HG02610 (cell line): ENCODE measurements around the gene HOXC9.

Experiments
- ATAC-seq: cut with Tn5 transposase; IDR thresholded peaks from one replicate; pipeline ENCODE4 v1.9.1; 2021; ENCODE audit warnings: mild to moderate bottlenecking, moderate library complexity; ENCODE audit not compliant: unreplicated experiment

HOXC9 gene

DNA sequence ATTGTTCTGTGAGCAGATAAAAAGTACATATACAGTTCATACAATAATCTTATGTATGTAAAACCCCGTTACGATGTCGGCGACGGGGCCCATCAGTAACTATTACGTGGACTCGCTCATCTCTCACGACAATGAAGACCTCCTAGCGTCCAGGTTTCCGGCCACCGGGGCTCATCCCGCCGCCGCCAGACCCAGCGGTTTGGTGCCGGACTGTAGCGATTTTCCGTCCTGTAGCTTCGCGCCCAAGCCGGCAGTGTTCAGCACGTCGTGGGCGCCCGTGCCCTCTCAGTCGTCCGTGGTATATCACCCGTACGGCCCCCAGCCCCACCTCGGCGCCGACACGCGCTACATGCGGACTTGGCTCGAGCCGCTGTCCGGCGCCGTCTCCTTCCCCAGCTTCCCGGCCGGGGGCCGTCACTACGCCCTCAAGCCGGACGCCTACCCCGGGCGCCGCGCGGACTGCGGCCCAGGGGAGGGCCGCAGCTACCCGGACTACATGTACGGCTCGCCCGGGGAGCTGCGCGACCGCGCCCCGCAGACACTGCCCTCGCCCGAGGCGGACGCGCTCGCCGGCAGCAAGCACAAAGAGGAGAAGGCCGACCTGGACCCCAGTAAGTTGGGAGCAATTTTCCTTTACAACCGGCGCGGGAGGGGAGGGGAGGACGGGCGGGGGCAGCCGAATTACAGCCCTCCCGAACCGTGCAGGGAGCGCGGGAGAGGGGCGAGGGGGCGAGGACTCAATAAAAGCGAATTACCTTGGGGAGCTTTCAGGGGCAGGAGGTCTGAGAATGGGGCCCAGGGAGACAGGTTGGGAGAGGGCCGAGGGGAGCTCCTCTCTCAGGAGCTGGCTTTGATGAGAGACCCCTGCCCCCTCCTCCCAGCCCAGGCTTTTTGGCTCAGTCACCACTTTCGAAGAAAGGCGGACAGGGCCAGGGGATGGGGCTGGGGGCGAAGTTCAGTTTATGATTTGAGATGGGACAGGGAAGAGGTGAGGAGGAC, at the start of gene HOXC9:
Gene HOXC9 (plus strand): TSS at position 46 of the 999 bp plus-strand sequence. CDS start 28 bp downstream, at position 74.
- no peak for ATAC-seq

DNA sequence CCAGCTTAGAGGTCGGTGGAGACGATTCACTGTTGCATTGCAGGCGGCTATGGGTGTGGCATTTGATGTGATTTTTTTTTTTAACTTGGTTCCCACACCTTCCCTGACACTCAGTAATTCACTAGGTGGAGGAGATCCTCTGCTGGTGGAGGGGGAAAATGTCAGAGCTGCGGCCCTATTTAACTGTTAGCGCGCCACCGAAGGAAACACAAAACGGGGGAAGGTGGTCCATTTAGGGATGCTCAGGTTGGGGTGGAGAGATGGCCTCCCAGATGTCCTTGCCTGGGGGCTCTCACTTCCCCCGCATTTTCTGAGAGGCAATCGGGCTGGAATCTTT, 49.6 kb upstream of the HOXC9 start:
- ATAC-seq, result no peak

DNA sequence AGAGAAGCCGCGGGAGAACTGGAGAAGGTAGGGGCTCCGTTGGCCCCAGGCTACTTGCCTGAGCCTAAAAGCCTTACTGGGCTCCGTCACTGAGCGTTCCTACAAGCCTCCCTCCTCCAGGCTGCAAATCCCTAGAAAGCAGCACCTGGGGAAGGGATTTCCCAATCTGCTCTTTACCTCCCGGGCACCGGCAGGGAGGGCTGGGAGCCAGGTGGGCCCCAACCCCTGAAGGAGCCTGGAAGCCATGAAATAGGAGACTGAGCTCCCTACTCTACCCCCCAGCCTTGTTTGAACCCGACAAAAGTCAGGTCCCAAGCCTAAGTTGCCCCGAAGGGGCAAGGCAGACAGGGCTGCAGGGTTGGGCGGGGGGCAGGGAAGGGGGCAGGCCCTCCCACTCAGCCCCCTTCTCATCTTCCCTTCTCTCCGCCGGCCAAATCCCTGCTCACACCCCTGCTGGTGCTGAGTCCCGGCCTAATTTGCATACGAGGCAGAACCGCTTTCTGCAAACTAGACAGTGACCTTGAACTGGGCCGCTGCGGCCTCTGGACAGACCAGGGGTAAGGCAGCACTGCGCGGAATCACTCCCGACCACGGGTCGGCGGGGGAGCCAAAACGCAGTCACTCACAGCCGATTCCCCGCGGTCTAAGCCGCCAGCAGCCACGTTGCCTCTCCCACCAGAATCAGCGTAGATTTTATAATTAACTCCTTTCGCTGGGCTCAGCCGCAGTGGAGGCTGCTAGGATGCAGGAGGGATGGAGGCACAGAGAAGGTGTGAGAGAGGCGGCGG, 49.0 kb upstream of the HOXC9 start:
- no peak for ATAC-seq

DNA sequence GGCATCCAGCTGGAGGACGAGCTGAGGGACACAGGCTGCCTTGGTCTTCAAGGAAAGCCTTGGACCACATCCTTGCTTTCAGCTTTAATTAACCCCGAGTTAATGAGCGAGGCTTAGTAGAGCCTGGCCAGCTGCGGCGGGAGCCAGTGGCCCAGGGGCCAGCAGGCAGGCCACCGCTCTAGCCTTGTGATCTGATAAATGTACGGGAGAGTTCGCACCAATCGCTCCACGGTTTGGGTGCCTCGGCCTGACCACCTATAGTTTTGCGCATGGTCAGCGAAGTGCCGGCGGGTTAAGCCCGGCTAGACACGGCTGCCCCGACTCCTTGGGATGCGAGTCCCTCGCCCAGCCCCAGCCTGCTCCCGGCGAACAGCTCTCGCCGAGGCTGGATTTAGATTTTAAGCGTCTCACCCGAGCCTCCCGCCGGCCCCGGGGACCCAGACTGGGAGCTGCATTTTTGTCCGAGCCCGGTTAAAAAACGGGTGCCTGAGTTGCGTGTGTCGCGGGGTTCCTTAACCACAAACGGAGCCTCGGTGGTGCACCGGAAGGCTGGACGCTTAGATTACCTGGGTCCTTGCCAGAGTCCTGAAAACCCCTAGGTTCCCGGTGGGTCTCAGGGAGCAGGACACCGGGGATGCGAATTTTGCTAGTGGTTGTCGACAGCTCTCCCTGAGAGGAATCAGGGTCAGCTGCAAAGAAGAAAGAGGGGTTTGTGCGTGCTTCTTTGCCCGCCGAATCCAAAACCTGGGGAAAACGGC, 48.2 kb upstream of the HOXC9 start:
- ATAC-seq, result no peak

DNA sequence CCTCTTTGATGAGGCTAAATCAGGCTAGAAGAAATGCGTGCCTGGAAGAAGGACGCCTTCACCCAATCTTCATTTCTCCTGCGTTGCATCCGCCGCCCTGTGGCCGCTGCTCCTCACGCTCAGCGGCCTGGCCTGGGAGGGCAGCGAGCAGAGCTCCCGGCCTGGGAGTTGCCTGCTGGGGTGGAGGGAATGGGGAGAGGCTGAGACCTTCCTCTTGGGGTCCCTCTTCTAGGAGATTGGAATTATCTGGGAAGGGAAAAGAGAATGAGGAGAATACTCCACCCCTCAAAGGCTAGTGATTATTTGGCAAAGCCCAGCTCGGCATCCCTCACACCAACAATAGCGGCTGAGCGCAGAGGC, 47.6 kb upstream of the HOXC9 start:
- ATAC-seq, result no peak

DNA sequence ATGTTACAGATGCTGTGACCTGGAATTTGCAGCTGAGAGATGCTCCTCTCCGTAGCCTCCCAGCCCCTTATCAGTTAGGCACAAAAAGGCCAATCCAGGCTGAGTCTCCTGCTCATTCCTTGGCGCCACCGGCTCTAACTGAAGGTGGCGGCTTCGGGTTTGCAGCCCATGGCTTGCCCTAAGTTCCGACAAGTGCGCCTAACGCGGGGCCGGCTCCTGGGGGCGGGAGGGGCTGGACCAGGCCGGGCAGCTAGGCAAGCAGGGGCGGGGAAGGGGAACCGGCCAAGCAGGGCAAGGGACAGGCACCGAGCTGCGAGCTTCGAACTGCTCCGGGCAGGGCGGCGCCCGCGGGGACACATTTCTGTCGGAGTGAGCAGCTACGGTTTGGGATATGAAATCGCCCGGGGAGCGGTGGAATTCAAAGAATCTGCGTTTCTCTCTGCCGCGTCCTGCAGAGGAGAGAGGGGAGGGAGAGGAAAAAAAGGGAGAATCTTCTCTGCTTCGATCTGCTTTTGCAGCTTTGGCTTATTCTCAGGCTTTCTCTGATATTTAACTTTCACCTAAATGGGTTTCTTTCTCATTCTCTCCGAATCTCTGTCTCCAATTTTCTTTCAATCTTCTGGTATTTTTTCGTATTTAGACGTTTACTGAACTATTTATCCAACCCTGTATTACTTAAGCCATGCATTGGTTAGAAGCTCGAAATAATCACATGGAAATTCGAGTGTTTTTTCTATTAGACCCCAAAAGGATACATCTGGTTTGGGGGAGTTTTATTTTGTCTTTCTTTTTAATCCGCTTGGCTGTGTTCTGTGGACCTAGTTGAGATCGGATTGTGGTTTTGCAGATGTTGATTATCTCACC, 46.9 kb upstream of the HOXC9 start:
- no peak for ATAC-seq

DNA sequence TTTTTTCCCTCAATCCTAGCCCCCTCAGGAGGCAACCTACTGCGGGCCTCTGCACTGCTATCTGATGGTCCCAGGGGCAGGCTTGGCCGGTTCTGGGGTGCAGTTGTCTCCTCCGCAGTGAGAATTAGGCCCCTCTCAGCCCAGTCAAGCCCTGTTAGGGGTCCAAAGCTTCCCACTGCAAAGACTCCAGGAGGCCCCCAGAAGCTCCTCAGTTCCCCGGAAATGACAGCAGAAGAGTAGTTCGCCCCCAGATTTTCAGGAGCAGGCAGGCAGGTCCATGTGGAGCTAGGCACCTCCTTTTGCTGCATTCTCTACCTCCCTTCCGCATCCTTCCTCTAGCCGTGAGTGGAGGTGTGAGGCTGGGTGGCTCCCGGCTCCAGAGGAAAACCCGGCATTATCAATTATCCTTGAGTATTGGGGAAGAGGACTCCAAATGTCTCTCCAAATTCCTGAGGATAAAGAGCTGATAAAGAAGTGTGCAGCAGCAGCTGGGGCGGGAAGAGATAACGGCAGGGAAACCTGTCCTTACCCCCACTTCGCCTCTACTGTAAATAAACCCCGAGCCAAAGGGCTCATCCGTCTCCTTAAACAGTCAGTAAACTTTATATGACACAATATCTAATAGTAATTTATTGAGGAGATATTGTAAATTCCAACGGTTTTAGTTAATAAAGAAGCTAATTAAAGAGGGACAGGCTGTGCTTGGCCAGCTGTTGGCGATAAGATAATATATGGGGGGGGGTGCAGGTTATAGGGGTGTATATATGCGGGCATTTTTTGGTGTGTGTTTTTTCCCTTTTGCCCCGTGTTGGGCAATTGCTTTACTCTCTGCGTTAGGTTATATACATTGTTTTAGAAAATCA, 45.9 kb upstream of the HOXC9 start:
- no peak for ATAC-seq

DNA sequence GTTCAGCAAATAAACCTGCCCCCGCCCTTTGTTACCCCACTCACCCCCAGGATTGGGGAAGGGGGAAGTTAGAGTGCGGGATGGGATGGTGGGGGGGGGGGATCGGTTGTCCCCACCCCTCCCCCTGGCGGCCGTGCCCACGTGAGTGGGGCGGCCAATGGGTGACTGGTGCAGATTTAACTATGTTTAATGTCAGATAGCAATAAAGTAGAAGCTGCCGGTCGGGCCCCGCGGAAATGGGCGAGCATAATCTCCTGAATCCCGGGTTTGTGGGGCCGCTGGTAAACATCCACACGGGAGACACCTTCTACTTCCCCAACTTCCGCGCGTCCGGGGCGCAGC, 45.3 kb upstream of the HOXC9 start, which contains the start of gene HOXC12:
Gene HOXC12 (plus strand): TSS at position 210 of the 342 bp plus-strand sequence. CDS start 27 bp downstream, at position 237.
- no peak for ATAC-seq

DNA sequence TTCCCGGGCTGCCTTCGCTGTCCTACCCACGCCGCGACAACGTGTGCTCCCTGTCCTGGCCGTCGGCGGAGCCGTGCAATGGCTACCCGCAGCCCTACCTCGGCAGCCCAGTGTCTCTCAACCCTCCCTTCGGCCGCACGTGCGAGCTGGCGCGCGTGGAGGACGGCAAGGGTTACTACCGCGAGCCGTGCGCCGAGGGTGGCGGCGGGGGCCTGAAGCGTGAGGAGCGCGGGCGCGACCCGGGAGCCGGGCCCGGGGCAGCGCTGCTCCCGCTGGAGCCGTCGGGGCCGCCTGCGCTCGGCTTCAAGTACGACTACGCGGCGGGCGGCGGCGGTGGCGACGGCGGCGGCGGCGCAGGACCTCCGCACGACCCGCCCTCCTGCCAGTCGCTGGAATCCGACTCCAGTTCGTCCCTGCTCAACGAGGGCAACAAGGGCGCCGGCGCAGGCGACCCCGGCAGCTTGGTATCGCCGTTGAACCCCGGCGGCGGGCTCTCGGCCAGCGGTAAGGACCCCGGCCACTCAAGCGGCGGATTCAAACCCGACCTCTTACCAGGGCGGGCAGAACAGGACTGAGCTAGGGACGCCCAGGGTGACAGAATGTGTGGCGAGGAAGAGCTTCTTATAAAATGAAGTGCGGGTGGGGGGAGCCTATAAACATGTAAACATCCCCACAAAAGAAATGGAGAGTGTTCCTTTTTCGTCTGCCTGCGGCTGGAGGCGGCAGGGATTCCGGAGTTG, 44.8 kb upstream of the HOXC9 start:
- no peak for ATAC-seq

DNA sequence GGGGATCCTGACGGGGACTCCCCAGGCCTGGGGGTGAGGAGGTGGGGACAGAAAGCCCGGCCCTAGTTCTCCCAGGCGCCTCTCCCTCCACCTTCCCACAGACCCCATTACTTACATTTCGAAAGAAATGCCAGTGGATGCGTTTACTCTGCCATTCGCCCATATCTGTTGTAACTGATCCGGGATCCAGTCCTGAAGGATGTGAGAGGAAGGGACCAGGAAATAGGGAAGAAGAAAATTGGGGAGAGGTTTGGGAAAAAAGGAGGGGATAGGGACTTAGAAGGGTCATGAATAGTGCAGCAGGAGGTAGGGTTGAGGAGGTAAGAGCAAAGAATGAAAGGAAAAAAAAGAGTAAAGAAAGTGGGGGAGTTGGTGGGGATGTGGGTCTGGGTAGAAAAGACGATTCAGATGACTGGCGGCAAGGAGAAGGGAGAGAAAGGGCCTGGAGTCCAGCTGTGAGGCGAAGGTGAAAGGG, 44.1 kb upstream of the HOXC9 start:
- ATAC-seq, result no peak

DNA sequence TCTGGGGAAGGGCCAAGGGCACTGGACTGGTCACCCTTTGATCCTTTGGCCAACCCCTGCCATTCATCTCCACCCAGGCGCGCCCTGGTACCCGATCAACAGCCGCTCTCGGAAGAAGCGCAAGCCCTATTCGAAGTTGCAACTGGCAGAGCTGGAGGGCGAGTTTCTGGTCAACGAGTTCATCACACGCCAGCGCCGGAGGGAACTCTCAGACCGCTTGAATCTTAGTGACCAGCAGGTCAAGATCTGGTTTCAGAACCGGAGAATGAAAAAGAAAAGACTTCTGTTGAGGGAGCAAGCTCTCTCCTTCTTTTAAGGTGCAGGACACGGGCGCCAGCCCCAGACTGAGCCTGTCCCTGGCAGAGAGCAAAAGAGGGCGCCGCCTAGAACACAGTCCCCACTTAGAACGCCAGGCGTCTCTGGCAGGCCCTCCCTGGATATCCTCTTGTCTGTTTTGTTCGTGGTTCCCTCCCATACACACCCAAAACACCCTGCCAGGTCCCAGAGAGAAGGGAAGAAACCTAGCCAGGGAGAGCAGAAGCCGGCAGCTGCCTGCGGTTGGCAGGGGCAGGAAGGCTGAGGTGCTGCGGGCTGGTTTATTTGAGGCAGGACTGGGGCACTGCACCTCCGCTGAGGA, 43.6 kb upstream of the HOXC9 start:
- no peak for ATAC-seq

DNA sequence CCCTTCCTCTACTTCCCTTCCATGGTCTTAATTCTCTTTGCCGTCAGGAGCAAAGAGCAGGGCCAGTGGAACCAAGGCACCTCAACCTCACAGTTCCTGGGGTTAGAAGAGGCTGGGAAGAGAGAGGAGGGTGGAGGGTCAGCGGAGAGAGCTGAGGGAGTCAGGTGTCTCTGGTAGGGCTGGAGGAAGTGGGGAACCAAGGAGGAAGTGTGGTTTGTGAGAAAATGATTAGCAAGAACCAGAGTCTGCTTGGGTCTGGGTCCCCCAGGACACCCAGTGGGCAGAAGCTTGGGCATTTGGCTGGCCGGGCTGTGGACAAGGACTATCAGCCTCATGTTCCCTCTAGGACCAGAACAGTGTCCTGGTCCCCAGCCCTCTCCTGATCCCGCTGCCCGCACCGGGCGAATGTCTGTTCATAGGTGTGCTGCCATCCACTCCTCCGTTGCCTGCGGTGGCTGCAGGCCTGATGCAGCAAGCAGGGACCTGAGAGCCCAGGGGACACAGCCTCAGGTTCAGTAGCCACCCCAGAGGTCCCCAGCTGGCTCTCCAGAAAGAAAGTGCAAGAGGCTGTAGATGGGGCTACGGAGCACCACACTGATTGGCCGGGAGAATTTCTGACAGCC, 42.9 kb upstream of the HOXC9 start:
- no peak for ATAC-seq

DNA sequence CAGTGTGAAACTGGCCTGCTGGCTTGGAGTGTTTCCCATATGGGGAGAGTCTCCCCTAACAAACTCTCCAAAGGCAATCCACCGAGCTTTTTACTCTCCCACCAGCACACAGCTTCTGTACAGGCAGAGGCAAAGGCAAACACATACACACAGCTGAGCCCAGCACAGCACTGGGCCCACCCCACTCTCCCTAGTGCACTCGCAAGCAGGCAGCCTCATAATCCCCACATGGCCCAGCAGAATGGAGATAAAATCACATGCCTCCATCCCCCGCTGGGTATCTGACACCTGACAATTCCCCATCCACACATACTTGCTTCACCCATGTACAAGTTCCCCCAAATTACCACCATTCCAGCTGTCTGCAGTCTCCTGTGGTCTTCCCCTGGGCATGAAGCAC, 41.8 kb upstream of the HOXC9 start:
- no peak for ATAC-seq

DNA sequence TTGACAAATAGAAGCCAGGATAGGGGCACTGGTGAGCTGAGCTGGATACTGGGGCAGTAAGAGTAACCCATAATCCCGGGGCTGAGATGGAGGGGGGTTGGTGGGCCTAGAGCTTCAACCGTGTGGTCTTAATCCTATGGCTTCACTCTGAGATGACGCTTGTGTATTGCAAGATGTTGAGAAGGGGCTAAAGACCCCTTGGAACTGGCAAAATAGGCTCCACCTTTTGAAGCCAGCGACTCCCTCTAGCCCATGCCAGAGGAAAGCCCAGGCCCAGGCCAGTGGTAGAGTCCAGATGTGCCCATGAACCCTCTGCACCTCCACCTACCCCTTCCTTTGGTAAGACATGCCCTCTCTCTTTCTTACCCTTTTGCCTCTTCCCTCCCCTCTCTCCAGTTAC, 40.6 kb upstream of the HOXC9 start:
- ATAC-seq, result no peak

DNA sequence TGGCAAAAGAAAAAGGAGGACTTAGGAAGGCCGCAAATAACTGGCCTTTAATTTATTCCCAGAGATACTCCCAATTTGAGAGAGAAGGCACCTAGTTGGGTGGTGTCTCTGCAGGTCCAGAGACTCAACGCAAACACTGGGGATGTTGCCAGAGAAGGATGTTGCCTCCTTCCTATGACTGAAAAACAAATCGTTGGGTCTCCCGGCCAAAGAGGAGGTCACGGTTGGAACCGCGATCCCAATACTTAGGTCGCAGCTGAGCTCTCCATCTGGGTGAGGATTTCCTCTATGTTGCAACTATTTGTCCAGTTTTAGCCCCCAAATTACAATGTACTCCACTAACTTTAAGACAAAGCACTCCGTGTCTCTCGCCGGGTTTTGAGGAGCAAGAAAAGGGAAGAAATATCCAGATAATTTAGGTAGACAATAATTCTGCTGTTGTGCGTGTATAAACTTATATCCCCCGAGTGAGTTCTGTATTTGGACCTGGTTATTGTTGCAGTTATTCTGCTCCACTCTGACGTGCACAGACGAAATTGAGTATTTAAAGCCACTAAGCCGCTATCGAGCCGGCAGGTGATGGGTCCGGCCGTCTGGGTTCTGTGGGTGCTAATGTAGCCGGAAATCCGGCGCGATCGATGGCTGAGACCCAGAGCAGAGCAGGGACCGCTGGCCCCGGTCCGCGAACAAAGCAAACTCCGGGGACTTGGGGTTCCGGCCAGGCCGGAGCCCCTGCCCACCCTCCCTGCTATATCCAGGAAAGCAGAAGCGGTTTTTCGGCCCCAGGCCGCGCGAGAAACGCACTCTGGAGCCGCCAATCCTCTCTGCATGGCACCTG, 39.6 kb upstream of the HOXC9 start:
- no peak for ATAC-seq

DNA sequence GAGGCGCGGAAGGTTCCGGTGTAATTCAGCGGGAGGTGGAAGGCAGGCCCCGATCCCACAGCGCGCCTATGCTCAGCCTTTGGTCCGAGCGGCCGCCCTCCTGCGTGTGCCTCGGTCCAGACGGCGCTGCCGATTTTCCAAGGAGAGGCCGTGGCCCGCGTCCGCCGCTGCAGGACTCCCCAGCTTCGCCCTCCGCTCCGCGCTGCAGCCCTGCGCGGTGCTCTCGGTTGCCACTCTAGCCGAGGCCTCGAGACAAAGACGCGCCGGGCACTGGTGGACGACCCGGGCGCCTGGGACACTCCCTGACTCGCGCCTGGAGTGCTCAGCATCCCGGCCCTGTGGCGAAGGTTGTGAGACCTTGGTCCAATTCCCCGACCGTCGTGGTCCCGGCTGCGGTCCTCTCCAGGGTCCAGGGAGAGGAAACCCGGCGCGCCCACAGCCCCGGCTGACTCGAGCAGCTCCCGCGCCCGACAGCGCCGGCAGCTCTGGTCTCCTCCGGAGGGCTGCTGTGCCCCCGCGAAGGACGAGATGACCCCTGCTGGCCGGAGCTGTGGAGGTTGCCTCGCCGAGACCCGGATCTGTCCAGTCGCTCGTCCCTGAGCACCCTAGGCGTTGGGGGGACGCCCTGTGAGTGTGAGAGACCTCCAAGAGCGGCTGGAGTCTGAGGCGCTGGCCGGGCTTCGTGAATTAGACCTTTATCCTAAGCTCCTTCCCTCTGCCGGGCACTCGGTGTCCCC, 38.8 kb upstream of the HOXC9 start:
- ATAC-seq, result no peak
